Stimulated activated CD8-positive, alpha-beta memory T cell treated with anti-CD3 and anti-CD28 coated beads, Interleukin-7, amount 100 ng/mL, for 1 hour (primary cell): ENCODE data around the gene CGB1.

Source experiments
- DNase-seq, 2 donors: peaks; one replicate each; pipeline ENCODE4 v3.0.0-alpha.2; 2020; ENCODE audit warnings: low read depth in 2 of 2

The CGB1 gene

GRCh38 chr19:48994035-48994386 is 42.7 kb downstream of the CGB1 start:
- DNase-seq = no peak

GRCh38 chr19:48993175-48994034 is 43.3 kb downstream of the CGB1 start, which contains the start of the genes GYS1 and RUVBL2:
Gene GYS1, minus strand, starts transcription at chr19:48993309. Its CDS starts 197 bp downstream, at chr19:48993112.
Gene RUVBL2, plus strand, starts transcription at chr19:48993887. Its CDS starts 25 bp downstream, at chr19:48993912.
- peak; percentile 96 to 97 for DNase-seq

GRCh38 chr19:48992581-48993174 is 44.0 kb downstream of the CGB1 start:
- no peak for DNase-seq

- DNase-seq = no peak
Measured at GRCh38 chr19:48991873-48992580, 44.7 kb downstream of the CGB1 start.

GRCh38 chr19:48991011-48991609 is 45.6 kb downstream of the CGB1 start:
- no peak for DNase-seq

GRCh38 chr19:48990400-48990799 is 46.3 kb downstream of the CGB1 start:
- no peak for DNase-seq

GRCh38 chr19:48989701-48990291 is 46.9 kb downstream of the CGB1 start:
- DNase-seq = no peak

- no peak for DNase-seq
Measured at GRCh38 chr19:48988860-48989259, 47.8 kb downstream of the CGB1 start.

GRCh38 chr19:48988286-48988685 is 48.4 kb downstream of the CGB1 start:
- no peak for DNase-seq

GRCh38 chr19:48987323-48987722 is 49.4 kb downstream of the CGB1 start:
- no peak for DNase-seq

- no peak for DNase-seq
Measured at GRCh38 chr19:48986211-48986610, 50.5 kb downstream of the CGB1 start.

- no peak for DNase-seq
Measured at GRCh38 chr19:48985711-48986110, 51.0 kb downstream of the CGB1 start.
